LNCaP clone FGC (cell line): Measurements from ENCODE around the gene ADM2.

ENCODE experiments used
- DNase-seq: peaks from one replicate; pipeline ENCODE4 v3.0.0-alpha.2; 2011; ENCODE audit warnings: low read depth
- H3K4me3 ChIP-seq: 2 replicates; pipeline ENCODE4 v1.5.1; 2011; ENCODE audit warnings: mild to moderate bottlenecking, low read depth, low read length, control low read depth
- TF ChIP-seq, protein P1 (sequence below): IDR thresholded peaks from 2 replicates; pipeline ENCODE4 v1.5.1; 2012; ENCODE audit warnings: mild to moderate bottlenecking; ENCODE audit not compliant: control insufficient read depth, insufficient read depth; ENCODE audit errors: extremely low read depth

Gene ADM2

DNA sequence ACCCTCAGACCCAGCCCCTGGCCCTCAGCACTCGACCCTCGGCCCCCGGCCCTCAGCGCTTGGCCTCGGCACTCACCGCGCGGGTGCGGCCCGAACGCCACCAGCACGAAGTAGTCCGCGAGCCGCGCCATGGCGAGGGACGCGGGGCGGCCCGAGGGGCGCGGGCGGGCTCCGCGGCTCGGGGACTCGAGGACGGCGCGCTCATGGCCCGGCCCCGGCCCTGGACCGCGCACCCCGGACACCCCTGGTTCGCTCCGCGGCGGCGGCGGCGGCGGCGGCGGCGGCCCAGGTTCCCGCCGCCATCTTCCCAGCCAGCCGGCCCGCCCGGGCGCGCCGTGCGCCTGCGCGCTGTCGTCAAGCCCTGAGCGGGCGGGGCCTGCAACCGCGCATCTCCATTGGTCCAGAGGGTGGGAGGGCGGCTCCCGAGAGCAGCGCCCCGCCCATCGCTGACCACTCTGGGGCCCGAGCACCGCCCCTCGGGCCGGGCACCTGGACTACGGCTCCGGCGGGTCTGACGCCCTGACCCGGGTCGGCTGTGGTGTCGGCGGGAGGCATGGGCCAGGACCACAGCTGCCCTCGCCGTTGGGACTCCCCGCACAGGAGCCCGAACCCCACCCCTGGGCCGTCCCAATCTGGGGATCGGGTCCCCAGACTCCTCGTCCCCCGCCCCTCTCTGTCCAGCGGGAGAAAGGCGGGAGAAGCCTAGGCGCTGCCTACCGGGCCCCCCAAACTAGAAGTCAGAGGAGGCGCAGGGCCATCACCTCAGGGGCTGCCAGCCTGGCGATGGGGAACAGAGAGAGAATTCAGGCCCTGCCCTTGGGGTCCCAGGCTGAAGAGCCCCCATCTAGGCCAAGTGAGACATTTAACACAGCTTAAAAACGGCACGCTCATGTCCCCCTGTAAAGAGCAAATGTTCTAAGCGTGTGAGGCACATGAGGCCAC is 6.4 kb upstream of the ADM2 start, which contains the start of gene SBF1:
SBF1 (minus strand) TSS at position 326 of the 942 bp plus-strand sequence; CDS start at position 131, 195 bp downstream.
- TF ChIP-seq, protein P1, sequence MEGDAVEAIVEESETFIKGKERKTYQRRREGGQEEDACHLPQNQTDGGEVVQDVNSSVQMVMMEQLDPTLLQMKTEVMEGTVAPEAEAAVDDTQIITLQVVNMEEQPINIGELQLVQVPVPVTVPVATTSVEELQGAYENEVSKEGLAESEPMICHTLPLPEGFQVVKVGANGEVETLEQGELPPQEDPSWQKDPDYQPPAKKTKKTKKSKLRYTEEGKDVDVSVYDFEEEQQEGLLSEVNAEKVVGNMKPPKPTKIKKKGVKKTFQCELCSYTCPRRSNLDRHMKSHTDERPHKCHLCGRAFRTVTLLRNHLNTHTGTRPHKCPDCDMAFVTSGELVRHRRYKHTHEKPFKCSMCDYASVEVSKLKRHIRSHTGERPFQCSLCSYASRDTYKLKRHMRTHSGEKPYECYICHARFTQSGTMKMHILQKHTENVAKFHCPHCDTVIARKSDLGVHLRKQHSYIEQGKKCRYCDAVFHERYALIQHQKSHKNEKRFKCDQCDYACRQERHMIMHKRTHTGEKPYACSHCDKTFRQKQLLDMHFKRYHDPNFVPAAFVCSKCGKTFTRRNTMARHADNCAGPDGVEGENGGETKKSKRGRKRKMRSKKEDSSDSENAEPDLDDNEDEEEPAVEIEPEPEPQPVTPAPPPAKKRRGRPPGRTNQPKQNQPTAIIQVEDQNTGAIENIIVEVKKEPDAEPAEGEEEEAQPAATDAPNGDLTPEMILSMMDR, result no peak
- peak; percentile 54 for DNase-seq
- H3K4me3 ChIP-seq, result peak within 1 kb of the TSS; percentile 80

DNA sequence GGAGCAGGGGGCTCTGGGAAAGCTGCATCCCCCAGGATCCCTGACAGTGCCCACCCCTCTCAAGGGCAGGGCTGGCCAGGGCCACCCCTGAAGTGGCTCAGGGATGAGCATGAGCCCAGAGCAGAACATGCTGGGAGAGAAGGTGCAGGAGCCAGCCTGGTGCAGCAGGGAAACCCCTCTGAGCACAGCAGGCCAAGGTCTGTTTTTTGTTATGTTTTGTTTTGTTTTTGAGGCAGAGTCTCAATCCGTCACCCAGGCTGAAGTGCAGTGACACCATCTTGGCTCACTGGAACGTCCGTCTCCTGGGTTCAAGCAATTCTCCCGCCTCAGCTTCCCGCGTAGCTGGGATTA is 5.7 kb upstream of the ADM2 start:
- TF ChIP-seq, protein P1, result no peak
- H3K4me3 ChIP-seq, result peak overlapping the region; percentile 80
- no peak for DNase-seq

DNA sequence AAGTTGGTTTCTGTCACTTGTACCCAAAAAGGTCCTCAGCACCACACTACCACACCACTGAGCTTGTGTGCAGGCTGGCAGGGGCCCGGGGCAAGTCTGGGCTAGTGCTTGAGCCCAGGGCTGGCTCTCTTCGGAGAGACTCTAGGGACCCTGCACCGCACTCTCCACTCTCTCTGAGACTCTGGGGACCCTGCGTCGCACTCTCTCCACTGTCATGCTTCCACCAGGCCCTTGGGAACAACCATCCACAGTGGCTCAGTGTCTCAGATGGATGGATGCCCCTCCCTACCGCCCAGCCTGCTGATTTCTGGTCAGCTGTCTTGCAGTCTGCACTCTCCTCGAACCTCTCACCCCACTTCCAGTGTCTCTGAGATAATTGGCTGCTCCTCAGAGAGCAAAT is 4.5 kb upstream of the ADM2 start:
- no peak overlapping the region for H3K4me3 ChIP-seq
- no peak for DNase-seq
- TF ChIP-seq, protein P1, result no peak

DNA sequence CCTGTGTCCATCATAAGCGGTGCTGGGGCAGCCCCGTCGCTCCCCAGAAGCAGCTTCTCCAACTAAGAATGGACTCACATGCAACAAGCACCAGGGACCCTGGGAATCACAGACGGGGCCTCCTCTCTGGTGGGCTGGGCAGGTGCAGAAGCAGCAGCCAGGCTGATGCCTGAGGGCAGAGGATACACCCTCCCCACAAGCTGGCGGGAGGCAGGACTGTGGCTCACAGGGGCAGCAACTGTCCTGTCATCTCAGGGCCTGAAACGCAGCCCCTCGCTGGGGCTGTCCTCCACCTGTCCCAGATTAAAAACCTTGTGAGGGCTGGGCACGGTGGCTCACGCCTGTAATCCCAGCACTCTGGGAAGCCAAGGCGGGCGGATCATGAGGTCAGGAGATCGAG is 3.4 kb upstream of the ADM2 start:
- DNase-seq, result no peak
- TF ChIP-seq, protein P1, result no peak

DNA sequence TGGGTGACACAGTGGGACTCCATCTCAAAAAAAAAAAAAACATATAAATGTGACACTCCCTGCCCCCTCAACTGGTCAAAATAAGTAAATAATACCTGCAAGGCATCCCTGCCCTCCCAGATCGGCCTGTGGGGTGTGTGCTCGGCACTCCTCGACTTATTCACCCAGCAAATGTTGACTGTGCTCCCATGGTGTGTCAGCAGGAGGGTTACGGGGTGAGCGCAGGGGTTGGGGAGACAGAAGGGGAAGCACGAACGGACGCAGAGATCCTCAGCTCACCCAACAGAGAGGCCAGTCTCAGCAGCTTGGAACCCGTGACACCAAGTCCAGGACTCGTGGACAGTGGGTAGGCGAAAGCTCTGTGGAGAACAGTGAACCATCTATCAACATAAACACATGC is 1.6 kb upstream of the ADM2 start:
- TF ChIP-seq, protein P1, result no peak
- no peak overlapping the region for H3K4me3 ChIP-seq
- DNase-seq, result no peak

More for the DNA sequence above, 3.4 kb upstream of the ADM2 start:
- H3K4me3 ChIP-seq, result no peak overlapping the region

DNA sequence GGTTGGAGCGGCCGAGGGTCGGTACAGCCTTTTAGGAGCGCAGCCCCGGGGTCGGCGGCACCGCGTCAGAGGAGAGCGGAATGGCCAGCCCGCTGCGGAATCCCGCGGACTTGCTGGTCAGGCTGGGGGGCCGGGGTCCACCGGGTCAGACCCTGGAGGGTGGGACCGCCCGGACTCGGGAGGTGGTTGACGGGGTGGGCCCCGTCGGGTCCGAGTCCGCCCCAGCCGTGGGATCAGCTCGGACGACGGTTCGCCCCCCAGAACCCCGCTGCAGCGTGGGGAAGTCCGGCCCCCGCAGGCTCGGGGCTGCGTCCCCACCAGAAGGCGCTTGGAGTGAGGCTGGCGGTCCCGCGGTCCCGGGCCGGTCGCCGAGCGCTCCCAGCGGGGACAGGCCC is 301 bp upstream of the ADM2 start:
- no peak for DNase-seq
- TF ChIP-seq, protein P1, result no peak
- H3K4me3 ChIP-seq, result peak overlapping the region; percentile 86
